Naive thymus-derived CD4-positive, alpha-beta T cell (primary cell): ENCODE measurements around the gene TMEM120B. TPM values are rescaled to one million over a fixed set of nuclear protein-coding genes. Genes with fewer than 3 reads are reported as not detected.

Source experiments
- ATAC-seq: fragments of 150-1000 bp; cut with Tn5 transposase; 2 replicates; pipeline ENCODE4 v1.10.0; 2021; ENCODE audit warnings: mild to moderate bottlenecking, moderate library complexity
- CTCF ChIA-PET: fragments of 350-600 bp; sonication (Branson Sonifier 250); formaldehyde crosslinking; loops from one replicate; lab custom pipeline; 2021; ENCODE audit warnings: antibody characterized with exemption; lab: Charles Lee
- POLR2A ChIA-PET: fragments of 350-600 bp; sonication (Branson Sonifier 250); formaldehyde crosslinking; loops from one replicate; lab custom pipeline; 2021; ENCODE audit warnings: antibody characterized with exemption, inconsistent platforms; lab: Charles Lee
- DNase-seq, 9 donors: peaks; one replicate each; pipeline versions ENCODE4 v3.0.0 to v3.0.0-alpha.2; 2020 to 2022; ENCODE audit warnings: mixed read lengths in 1 of 9
- H3K27ac ChIP-seq: one replicate; pipeline ENCODE4 v1.7.0; 2013; ENCODE audit warnings: mild to moderate bottlenecking, low read depth, low read length, moderate library complexity
- H3K27me3 ChIP-seq, 2 donors: one replicate each; pipeline ENCODE4 v1.7.0; 2013; ENCODE audit warnings: low read length in 2 of 2, mild to moderate bottlenecking in 2 of 2, moderate library complexity in 2 of 2; ENCODE audit not compliant: control insufficient read depth in 2 of 2, insufficient read depth in 2 of 2
- H3K36me3 ChIP-seq, 3 experiments: 1 replicate in 2 of 3; 2 replicates in 1 of 3; pipeline ENCODE4 v1.7.0; 2013; ENCODE audit warnings: low read length in 3 of 3, mild to moderate bottlenecking in 3 of 3, moderate library complexity in 1 of 3; ENCODE audit not compliant: insufficient read depth in 3 of 3, control insufficient read depth in 2 of 3
- H3K4me1 ChIP-seq, 2 donors: one replicate each; pipeline ENCODE4 v1.7.0; 2013; ENCODE audit warnings: low read length in 2 of 2, mild to moderate bottlenecking in 2 of 2, moderate library complexity in 1 of 2; ENCODE audit not compliant: control insufficient read depth in 2 of 2, insufficient read depth in 2 of 2
- H3K4me3 ChIP-seq: 2 replicates; pipeline ENCODE4 v1.7.0; 2013; ENCODE audit warnings: mild to moderate bottlenecking, low read length
- H3K9me3 ChIP-seq, 3 experiments: 1 replicate in 2 of 3; 2 replicates in 1 of 3; pipeline ENCODE4 v1.7.0; 2013; ENCODE audit warnings: low read length in 3 of 3; ENCODE audit not compliant: control insufficient read depth in 2 of 3
- H3K27ac Mint-ChIP-seq, 9 donors: one replicate each; pipeline ENCODE4 v1.8.0; 2020 to 2022; ENCODE audit warnings: mixed read lengths in 9 of 9, mild to moderate bottlenecking in 8 of 9, moderate library complexity in 5 of 9, inconsistent platforms in 2 of 9
- H3K27me3 Mint-ChIP-seq, 5 donors: one replicate each; pipeline ENCODE4 v1.8.0; 2021 to 2022; ENCODE audit warnings: mixed read lengths in 5 of 5, mild to moderate bottlenecking in 1 of 5
- H3K36me3 Mint-ChIP-seq, 5 donors: one replicate each; pipeline ENCODE4 v1.8.0; 2020 to 2022; ENCODE audit warnings: mixed read lengths in 5 of 5, mild to moderate bottlenecking in 3 of 5, inconsistent platforms in 1 of 5
- H3K4me1 Mint-ChIP-seq, 7 donors: one replicate each; pipeline ENCODE4 v1.8.0; 2020 to 2022; ENCODE audit warnings: mixed read lengths in 7 of 7, mild to moderate bottlenecking in 3 of 7, inconsistent platforms in 1 of 7
- H3K4me3 Mint-ChIP-seq, 10 donors: one replicate each; pipeline ENCODE4 v1.8.0; 2020 to 2022; ENCODE audit warnings: mild to moderate bottlenecking in 10 of 10, mixed read lengths in 10 of 10, moderate library complexity in 6 of 10, inconsistent platforms in 2 of 10
- H3K9me3 Mint-ChIP-seq, 11 donors: one replicate each; pipeline ENCODE4 v1.8.0; 2020 to 2022; ENCODE audit warnings: mixed read lengths in 11 of 11, mild to moderate bottlenecking in 4 of 11, inconsistent platforms in 1 of 11, moderate library complexity in 1 of 11
- intact Hi-C, 2 donors: fragments of 100-400 bp; cut with micrococcal nuclease; formaldehyde crosslinking; loops; one replicate each; pipeline ENCODE4 v1.15.1; 2023
- polyA plus RNA-seq, 2 donors: library from polyadenylated mRNA; unstranded; fragments of 300-500 nt; fragmentation: Illumina TruSeq; gene quantifications; one replicate each; pipeline ENCODE4 v1.2.3, GENCODE V29; 2021
- total RNA-seq, 6 experiments: library from RNA in 5 of 6; stranded (reverse) in 5 of 6; gene quantifications; 1 replicate in 5 of 6; 2 replicates in 1 of 6; pipeline ENCODE4 v1.2.3 and lab custom pipeline; 2021 to 2026

TMEM120B gene
- total and polyA plus RNA-seq, 7 experiments from 2014 or later: 1.3 to 14.3 (median 8.9) TPM

- H3K9me3 ChIP-seq: no peaks in the 10 kb centered on the region
- ATAC-seq (no peak), DNase-seq (peak in 1 of 9 donors; percentile 13)
- H3K36me3 Mint-ChIP-seq: peaks cover 8 to 34% (median 18%) of the 10 kb centered on the region in 5 donors
- H3K4me3 Mint-ChIP-seq: no peak overlapping the region
- intact Hi-C loops: loop anchor here in 1 of 2 donors (2.0 kb wide), 1 partner anchor 14 kb away; no protein-coding TSS in a partner anchor
- ChIA-PET POLR2A (interaction anchor here (0.6 to 3.3 kb wide), 6 partner anchors 10 to 60 kb away, joined by 3 to 10 read pairs (median 4); partner anchors contain the start of gene RHOF), CTCF (interaction anchor here (1.3 to 1.6 kb wide), 3 partner anchors 8 to 31 kb away, joined by 3 to 6 read pairs (median 4); partner anchors contain the start of gene RHOF)
- H3K27me3 Mint-ChIP-seq: no peaks in the 10 kb centered on the region
- no peaks in the 10 kb centered on the region for H3K27me3 ChIP-seq
- peak overlapping the region in 4 of 9 donors; percentile 5 to 67 (median 38) for H3K27ac Mint-ChIP-seq
- H3K9me3 Mint-ChIP-seq: peaks cover 0 to 5% (median 0%) of the 10 kb centered on the region in 11 donors
- H3K27ac ChIP-seq: no peak overlapping the region
- H3K4me1 ChIP-seq: no peaks in the 10 kb centered on the region
- H3K4me1 Mint-ChIP-seq: peaks cover 0 to 8% (median 6%) of the 10 kb centered on the region in 7 donors
- no peak overlapping the region for H3K4me3 ChIP-seq
- H3K36me3 ChIP-seq: peaks cover 17 to 95% (median 28%) of the 10 kb centered on the region in 3 experiments
Measured at GRCh38 chr12:121825041-121825523, 112.5 kb downstream of the TMEM120B start.

- Histone ChIP-seq H3K27ac (no peak overlapping the region), H3K4me1 (no peaks in the 10 kb centered on the region), H3K36me3 (peaks cover 12 to 95% (median 28%) of the 10 kb centered on the region in 3 experiments), H3K27me3 (no peaks in the 10 kb centered on the region), H3K9me3 (no peaks in the 10 kb centered on the region), H3K4me3 (no peak overlapping the region)
- ATAC-seq (no peak), DNase-seq (peak in 1 of 9 donors; percentile 4)
- Mint-ChIP-seq H3K4me1 (peaks cover 0 to 8% (median 5%) of the 10 kb centered on the region in 7 donors), H3K36me3 (peaks cover 8 to 32% (median 18%) of the 10 kb centered on the region in 5 donors), H3K27me3 (no peaks in the 10 kb centered on the region), H3K27ac (peak overlapping the region; percentile 31 to 81 (median 51)), H3K9me3 (peaks cover 0 to 5% (median 0%) of the 10 kb centered on the region in 11 donors), H3K4me3 (peak overlapping the region in 2 of 10 donors; percentile 4 to 45)
- CTCF ChIA-PET: interaction anchor here (1.3 to 1.9 kb wide), 3 partner anchors 10 to 32 kb away, joined by 3 to 8 read pairs (median 4); partner anchors contain the start of gene RHOF
- intact Hi-C loops: no loop called here
- POLR2A ChIA-PET: interaction anchor here (1.3 to 3.3 kb wide), 7 partner anchors 11 to 33 kb away, joined by 5 to 14 read pairs (median 6); partner anchors contain the start of gene RHOF
Measured at GRCh38 chr12:121826318-121827150, 114.0 kb downstream of the TMEM120B start.

GRCh38 chr12:121827351-121828099, 115.0 kb downstream of the TMEM120B start:
- ChIA-PET CTCF (interaction anchor here (0.5 to 1.9 kb wide), 2 partner anchors 33 to 603 kb away, joined by 3 to 8 read pairs; partner anchors contain the start of gene RHOF), POLR2A (interaction anchor here (0.6 to 2.3 kb wide), 9 partner anchors 8 to 277 kb away, joined by 3 to 14 read pairs (median 4); partner anchors contain the start of gene RHOF)
- Mint-ChIP-seq H3K4me1 (peaks cover 0 to 10% (median 6%) of the 10 kb centered on the region in 7 donors), H3K36me3 (peaks cover 8 to 40% (median 24%) of the 10 kb centered on the region in 5 donors), H3K27me3 (no peaks in the 10 kb centered on the region), H3K27ac (peak overlapping the region in 5 of 9 donors; percentile 28 to 65 (median 62)), H3K4me3 (no peak overlapping the region), H3K9me3 (peaks cover 0 to 5% (median 0%) of the 10 kb centered on the region in 11 donors)
- Histone ChIP-seq H3K27ac (no peak overlapping the region), H3K4me1 (no peaks in the 10 kb centered on the region), H3K27me3 (no peaks in the 10 kb centered on the region), H3K4me3 (no peak overlapping the region), H3K36me3 (peaks cover 12 to 94% (median 23%) of the 10 kb centered on the region in 3 experiments), H3K9me3 (no peaks in the 10 kb centered on the region)
- DNase-seq (peak in 1 of 9 donors; percentile 4), ATAC-seq (no peak)
- intact Hi-C loops: no loop called here

GRCh38 chr12:121828306-121828705, 115.8 kb downstream of the TMEM120B start:
- Mint-ChIP-seq H3K27me3 (no peaks in the 10 kb centered on the region), H3K27ac (peak overlapping the region in 5 of 9 donors; percentile 2 to 75 (median 62)), H3K36me3 (peaks cover 8 to 40% (median 24%) of the 10 kb centered on the region in 5 donors), H3K4me3 (no peak overlapping the region), H3K9me3 (peaks cover 0 to 6% (median 0%) of the 10 kb centered on the region in 11 donors), H3K4me1 (peaks cover 0 to 10% (median 6%) of the 10 kb centered on the region in 7 donors)
- Histone ChIP-seq H3K27ac (no peak overlapping the region), H3K4me1 (no peaks in the 10 kb centered on the region), H3K9me3 (no peaks in the 10 kb centered on the region), H3K36me3 (peaks cover 12 to 87% (median 23%) of the 10 kb centered on the region in 3 experiments), H3K4me3 (no peak overlapping the region), H3K27me3 (no peaks in the 10 kb centered on the region)
- POLR2A ChIA-PET: interaction anchor here (0.6 to 2.3 kb wide), 6 partner anchors 8 to 278 kb away, joined by 3 to 14 read pairs (median 4); no protein-coding TSS in a partner anchor
- CTCF ChIA-PET: interaction anchor here (0.5 to 1.9 kb wide), 2 partner anchors 34 to 602 kb away, joined by 3 to 8 read pairs; partner anchors contain the start of gene RHOF
- intact Hi-C loops: no loop called here
- ATAC-seq (no peak), DNase-seq (no peak)

GRCh38 chr12:121828826-121829225, 116.3 kb downstream of the TMEM120B start:
- ATAC-seq (no peak), DNase-seq (peak in 1 of 9 donors; percentile 5)
- no peak overlapping the region for H3K4me3 ChIP-seq
- Mint-ChIP-seq H3K27ac (peak overlapping the region in 6 of 9 donors; percentile 2 to 80 (median 68)), H3K4me3 (no peak overlapping the region), H3K27me3 (no peaks in the 10 kb centered on the region), H3K9me3 (peaks cover 0 to 6% (median 0%) of the 10 kb centered on the region in 11 donors), H3K4me1 (peaks cover 0 to 10% (median 6%) of the 10 kb centered on the region in 7 donors), H3K36me3 (peaks cover 8 to 40% (median 24%) of the 10 kb centered on the region in 5 donors)
- ChIA-PET POLR2A (interaction anchor here (1.6 kb wide), 1 partner anchor 9 kb away, joined by 3 read pairs; no protein-coding TSS in a partner anchor), CTCF (interaction anchor here (1.9 kb wide), 1 partner anchor 35 kb away, joined by 8 read pairs; the partner anchor contains the start of gene RHOF)
- peaks cover 12 to 81% (median 17%) of the 10 kb centered on the region in 3 experiments for H3K36me3 ChIP-seq
- intact Hi-C loops: no loop called here
- H3K27me3 ChIP-seq: no peaks in the 10 kb centered on the region
- no peaks in the 10 kb centered on the region for H3K4me1 ChIP-seq
- no peaks in the 10 kb centered on the region for H3K9me3 ChIP-seq
- no peak overlapping the region for H3K27ac ChIP-seq
